OCI-LY1 (cell line): ENCODE results near the gene MINK1.

Experiments used
- H2AFZ ChIP-seq: fragments of 200-600 bp; sonication (generic), shearing (Covaris generic); 2 replicates; pipeline ENCODE4 v1.6.0; 2014; ENCODE audit warnings: antibody characterized with exemption, mild to moderate bottlenecking, low read length
- H3F3A ChIP-seq: fragments of 200-600 bp; sonication (generic), shearing (Covaris generic); 2 replicates; pipeline ENCODE4 v1.6.0; 2014; ENCODE audit warnings: mild to moderate bottlenecking, antibody characterized with exemption, low read length, moderate library complexity; ENCODE audit not compliant: insufficient read depth
- H3K27ac ChIP-seq: fragments of 200-600 bp; sonication (generic); 2 replicates; pipeline ENCODE4 v1.5.1; 2014; ENCODE audit warnings: low read length, mixed run types, mild to moderate bottlenecking, low read depth; ENCODE audit not compliant: poor library complexity, severe bottlenecking
- H3K27me3 ChIP-seq: fragments of 200-600 bp; sonication (generic); 2 replicates; pipeline ENCODE4 v1.6.0; 2014; ENCODE audit warnings: antibody characterized with exemption, mild to moderate bottlenecking, low read length, moderate library complexity; ENCODE audit not compliant: insufficient read depth
- H3K36me3 ChIP-seq: fragments of 200-600 bp; sonication (generic); 2 replicates; pipeline ENCODE4 v1.6.1; 2014; ENCODE audit warnings: mild to moderate bottlenecking, antibody characterized with exemption, low read length, moderate library complexity, mixed read lengths; ENCODE audit not compliant: insufficient read depth
- H3K4me1 ChIP-seq: fragments of 200-600 bp; sonication (generic); 2 replicates; pipeline ENCODE4 v1.5.1; 2014; ENCODE audit warnings: mild to moderate bottlenecking, low read length, moderate library complexity; ENCODE audit not compliant: insufficient read depth, severe bottlenecking
- H3K4me2 ChIP-seq: fragments of 200-600 bp; sonication (generic), shearing (Covaris generic); 2 replicates; pipeline ENCODE4 v1.6.1; 2014; ENCODE audit warnings: low read length
- H3K4me3 ChIP-seq: fragments of 200-600 bp; sonication (generic); 2 replicates; pipeline ENCODE4 v1.5.1; 2014; ENCODE audit warnings: low read length, low read depth, mild to moderate bottlenecking, mixed read lengths; ENCODE audit not compliant: poor library complexity, severe bottlenecking
- H3K79me2 ChIP-seq: fragments of 200-600 bp; shearing (Covaris generic); 2 replicates; pipeline ENCODE4 v1.6.1; 2016; ENCODE audit warnings: mixed run types, low read length, mixed read lengths; ENCODE audit not compliant: insufficient read depth
- H3K9ac ChIP-seq: fragments of 200-600 bp; sonication (generic), shearing (Covaris generic); 2 replicates; pipeline ENCODE4 v1.6.1; 2014; ENCODE audit warnings: mild to moderate bottlenecking, low read length, mixed read lengths
- H3K9me2 ChIP-seq: fragments of 200-600 bp; sonication (generic), shearing (Covaris generic); 2 replicates; pipeline ENCODE4 v1.6.1; 2014; ENCODE audit warnings: low read depth, mild to moderate bottlenecking, low read length, mixed read lengths
- H3K9me3 ChIP-seq: fragments of 200-600 bp; shearing (Covaris generic); 2 replicates; pipeline ENCODE4 v1.6.1; 2014; ENCODE audit warnings: low read length, mixed read lengths
- H4K20me1 ChIP-seq: fragments of 200-600 bp; sonication (generic), shearing (Covaris generic); 2 replicates; pipeline ENCODE4 v1.6.0; 2016; ENCODE audit warnings: mild to moderate bottlenecking, low read length; ENCODE audit not compliant: insufficient read depth
- CTCF ChIP-seq: fragments of 200-600 bp; sonication (generic), shearing (Covaris generic); IDR thresholded peaks from 2 replicates; pipeline ENCODE4 v1.5.1; 2017; ENCODE audit warnings: mild to moderate bottlenecking, antibody characterized with exemption, low read length, moderate library complexity, mixed read lengths
- EZH2 ChIP-seq: fragments of 200-600 bp; sonication (generic), shearing (Covaris generic); IDR thresholded peaks from 2 replicates; pipeline ENCODE4 v1.8.0; 2017; ENCODE audit warnings: borderline replicate concordance, mixed run types, mild to moderate bottlenecking, antibody characterized with exemption, low read length, moderate library complexity, mixed read lengths

Gene MINK1

GRCh38 chr17:4860651-4861050 lies 27.5 kb downstream of the MINK1 start:
- H3K4me2 ChIP-seq, result no peak overlapping the region
- no peak overlapping the region for H3K4me3 ChIP-seq
- H3K27me3 ChIP-seq, result no peaks in the 10 kb centered on the region
- no peak overlapping the region for H2AFZ ChIP-seq
- no peak overlapping the region for H3K9ac ChIP-seq
- no peaks in the 10 kb centered on the region for H3F3A ChIP-seq
- H3K4me1 ChIP-seq, result no peaks in the 10 kb centered on the region
- H3K9me3 ChIP-seq, result no peaks in the 10 kb centered on the region
- TF ChIP-seq EZH2 (no peak), CTCF (no peak)
- no peaks in the 10 kb centered on the region for H4K20me1 ChIP-seq
- no peak overlapping the region for H3K27ac ChIP-seq
- no peaks in the 10 kb centered on the region for H3K9me2 ChIP-seq
- 0 out of 2 replicates have a peak, but pooled peaks cover 3% of the 10 kb centered on the region for H3K36me3 ChIP-seq
- no peaks in the 10 kb centered on the region for H3K79me2 ChIP-seq

- Histone ChIP-seq H3K27me3 (no peaks in the 10 kb centered on the region), H3K9me2 (no peaks in the 10 kb centered on the region), H2AFZ (no peak overlapping the region), H3K79me2 (no peaks in the 10 kb centered on the region), H3K9ac (no peak overlapping the region), H3K27ac (no peak overlapping the region), H3F3A (no peaks in the 10 kb centered on the region), H3K4me2 (no peak overlapping the region), H3K4me3 (no peak overlapping the region), H3K9me3 (no peaks in the 10 kb centered on the region), H3K36me3 (0 out of 2 replicates have a peak, but pooled peaks cover 3% of the 10 kb centered on the region), H3K4me1 (no peaks in the 10 kb centered on the region), H4K20me1 (no peaks in the 10 kb centered on the region)
- TF ChIP-seq CTCF (no peak), EZH2 (no peak)
Measured at GRCh38 chr17:4861052-4861451, 27.9 kb downstream of the MINK1 start.

GRCh38 chr17:4862720-4863119 lies 29.6 kb downstream of the MINK1 start:
- Histone ChIP-seq H3K27me3 (no peaks in the 10 kb centered on the region), H3K4me2 (no peak overlapping the region), H3K9me3 (no peaks in the 10 kb centered on the region), H3K27ac (no peak overlapping the region), H3K4me1 (no peaks in the 10 kb centered on the region), H2AFZ (no peak overlapping the region), H3K79me2 (no peaks in the 10 kb centered on the region), H3F3A (no peaks in the 10 kb centered on the region), H3K4me3 (no peak overlapping the region), H4K20me1 (no peaks in the 10 kb centered on the region), H3K36me3 (0 out of 2 replicates have a peak, but pooled peaks cover 3% of the 10 kb centered on the region), H3K9me2 (no peaks in the 10 kb centered on the region), H3K9ac (no peak overlapping the region)
- no peak for TF ChIP-seq EZH2
- TF ChIP-seq CTCF, result no peak
